Upper lobe of right lung (tissue), 1 donor: Measurements from ENCODE around the gene BRCA2. TPM values are rescaled to one million over a fixed set of nuclear protein-coding genes. Genes with fewer than 3 reads are reported as not detected.

ENCODE experiments used
- ATAC-seq: fragments of 200-7000 bp; cut with Tn5 transposase; one replicate; pipeline ENCODE4 v1.9.1; 2020; ENCODE audit warnings: mild to moderate bottlenecking, moderate library complexity
- DNase-seq: peaks from one replicate; pipeline ENCODE4 v3.0.0-alpha.2; 2020
- H3K27ac ChIP-seq: fragments of 200-600 bp; one replicate; pipeline ENCODE4 v1.8.0; 2022
- H3K27me3 ChIP-seq: fragments of 200-600 bp; one replicate; pipeline ENCODE4 v1.8.0; 2022; ENCODE audit warnings: mild to moderate bottlenecking
- H3K36me3 ChIP-seq: fragments of 200-600 bp; one replicate; pipeline ENCODE4 v1.8.0; 2022
- H3K4me1 ChIP-seq: fragments of 200-600 bp; one replicate; pipeline ENCODE4 v1.8.0; 2022
- H3K4me3 ChIP-seq: fragments of 200-600 bp; one replicate; pipeline ENCODE4 v1.8.0; 2022; ENCODE audit warnings: mild to moderate bottlenecking
- H3K9me3 ChIP-seq: fragments of 200-600 bp; one replicate; pipeline ENCODE4 v1.8.0; 2022
- CTCF ChIP-seq: fragments of 200-600 bp; IDR thresholded peaks from one replicate; pipeline ENCODE4 v1.8.0; 2022; ENCODE audit warnings: antibody characterized with exemption
- intact Hi-C: fragments of 100-400 bp; cut with DNase I; formaldehyde crosslinking; loops from one replicate; pipeline ENCODE4 v1.11.0; 2022
- total RNA-seq: library from RNA; stranded (reverse); fragmentation: NEBNext Ultra II Directional; extraction: Animal tissue kit (Norgen Biotek cat#: 25700); gene quantifications from one replicate; pipeline ENCODE4 v1.2.1, GENCODE V29; 2021
- donor health status: DM: no; HTN: yes; CAD: no; lungs with severe emphysema.

The BRCA2 gene
- total RNA-seq, 1 donor from 2014 or later = 3.6 TPM

- no peaks in the 10 kb centered on the region for H3K9me3 ChIP-seq
- peak overlapping the region; percentile 92 for H3K27ac ChIP-seq
- ATAC-seq (peak; percentile 46), DNase-seq (peak; percentile 84)
- H3K4me1 ChIP-seq = peaks cover 25% of the 10 kb centered on the region
- H3K36me3 ChIP-seq = no peaks in the 10 kb centered on the region
- H3K4me3 ChIP-seq = peak overlapping the region; percentile 90
- intact Hi-C loops = no loop called here
- no peaks in the 10 kb centered on the region for H3K27me3 ChIP-seq
- TF ChIP-seq CTCF = no peak
Measured at GRCh38 chr13:32426990-32427851, 111.9 kb downstream of the BRCA2 start.

- H3K4me1 ChIP-seq = peaks cover 25% of the 10 kb centered on the region
- intact Hi-C loops = no loop called here
- H3K4me3 ChIP-seq = peak within 1 kb of the TSS; percentile 90
- ATAC-seq = peak; percentile 87
- no peak for TF ChIP-seq CTCF
- H3K9me3 ChIP-seq = no peaks in the 10 kb centered on the region
- peak; percentile 93 for DNase-seq
- no peaks in the 10 kb centered on the region for H3K36me3 ChIP-seq
- H3K27me3 ChIP-seq = no peaks in the 10 kb centered on the region
- peak within 1 kb of the TSS; percentile 92 for H3K27ac ChIP-seq
Measured at GRCh38 chr13:32427852-32428580, 112.7 kb downstream of the BRCA2 start, which contains the start of gene N4BP2L1. Gene N4BP2L1, minus strand, starts transcription at chr13:32428130. Its CDS starts 48 bp downstream, at chr13:32428082.

GRCh38 chr13:32428581-32429432 lies 113.5 kb downstream of the BRCA2 start:
- H3K27ac ChIP-seq = peak overlapping the region; percentile 92
- H3K4me3 ChIP-seq = peak overlapping the region; percentile 90
- TF ChIP-seq CTCF = no peak
- H3K9me3 ChIP-seq = no peaks in the 10 kb centered on the region
- intact Hi-C loops = no loop called here
- DNase-seq (no peak), ATAC-seq (peak; percentile 46)
- H3K4me1 ChIP-seq = peaks cover 25% of the 10 kb centered on the region
- no peaks in the 10 kb centered on the region for H3K27me3 ChIP-seq
- no peaks in the 10 kb centered on the region for H3K36me3 ChIP-seq

GRCh38 chr13:32429433-32429909 lies 114.2 kb downstream of the BRCA2 start:
- no peaks in the 10 kb centered on the region for H3K9me3 ChIP-seq
- no peak for TF ChIP-seq CTCF
- no peak for ATAC-seq
- H3K27me3 ChIP-seq = no peaks in the 10 kb centered on the region
- H3K36me3 ChIP-seq = no peaks in the 10 kb centered on the region
- no peak overlapping the region for H3K4me3 ChIP-seq
- DNase-seq = no peak
- peak overlapping the region; percentile 92 for H3K27ac ChIP-seq
- H3K4me1 ChIP-seq = peaks cover 25% of the 10 kb centered on the region
- intact Hi-C loops = no loop called here
